ENCODE measurements around the gene RPL7L1. TPM values are rescaled to one million over a fixed set of nuclear protein-coding genes. Genes with fewer than 3 reads are reported as not detected.
"Not testable (repeated sequence)": the region's sequence is repeated elsewhere in the genome, so short reads cannot be mapped to it uniquely, and the experiment has no call there.

RPL7L1 gene
- total RNA-seq, 4 donors from 2014 or later, result 49.6 to 67.0 (median 53.2) TPM

GRCh38 chr6:42896178-42896719, 16.8 kb downstream of the RPL7L1 start:
- no peak for TF ChIP-seq POLR2A (IDR thresholded peaks at IDR 0.05)
- Histone ChIP-seq H3K4me3 (no peak overlapping the region), H3K27me3 (no peaks in the 10 kb centered on the region), H3K36me3 (no peaks in the 10 kb centered on the region), H3K9me3 (no peaks in the 10 kb centered on the region), H3K4me1 (peaks cover 0 to 6% (median 3%) of the 10 kb centered on the region in 4 donors), H3K27ac (no peak overlapping the region)
- no peak for DNase-seq

GRCh38 chr6:42898891-42899361, 19.5 kb downstream of the RPL7L1 start:
- peak in 2 of 3 donors; percentile 79 to 89 for DNase-seq
- peaks cover 0 to 7% (median 0%) of the 10 kb centered on the region in 4 donors for H3K4me1 ChIP-seq
- no peaks in the 10 kb centered on the region for H3K27me3 ChIP-seq
- no peaks in the 10 kb centered on the region for H3K9me3 ChIP-seq
- H3K27ac ChIP-seq, result no peak overlapping the region
- peak; percentile 71 to 86 (median 80) for TF ChIP-seq CTCF (IDR thresholded peaks at IDR 0.05)
- TF ChIP-seq POLR2A (IDR thresholded peaks at IDR 0.05), result no peak
- no peaks in the 10 kb centered on the region for H3K36me3 ChIP-seq
- no peak overlapping the region for H3K4me3 ChIP-seq

DNA sequence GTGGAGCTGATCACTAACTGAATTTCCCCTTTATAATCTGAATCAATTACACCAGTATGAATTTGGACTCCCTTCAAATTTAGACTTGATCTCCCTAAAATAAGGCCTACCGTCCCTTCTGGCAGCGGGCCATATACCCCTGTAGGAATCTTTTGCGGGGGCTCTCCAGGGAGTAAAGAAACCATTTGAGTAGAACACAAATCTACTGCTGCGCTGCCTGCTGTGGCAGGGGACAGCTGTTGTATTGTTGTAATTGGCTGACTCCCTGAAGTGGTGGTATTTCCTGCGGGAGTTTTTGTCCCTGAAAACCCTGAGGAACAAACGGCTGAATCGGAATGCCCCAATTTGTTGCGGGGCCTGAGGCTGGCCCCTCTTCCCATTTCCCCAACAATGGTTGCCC, 20.5 kb downstream of the RPL7L1 start:
- Histone ChIP-seq H3K4me3 (no peak overlapping the region), H3K4me1 (peaks cover 0 to 7% (median 0%) of the 10 kb centered on the region in 4 donors), H3K9me3 (no peaks in the 10 kb centered on the region), H3K27ac (no peak overlapping the region), H3K36me3 (no peaks in the 10 kb centered on the region), H3K27me3 (no peaks in the 10 kb centered on the region)
- DNase-seq, result no peak
- no peak for TF ChIP-seq CTCF (IDR thresholded peaks at IDR 0.05)
- no peak for TF ChIP-seq POLR2A (IDR thresholded peaks at IDR 0.05)

DNA sequence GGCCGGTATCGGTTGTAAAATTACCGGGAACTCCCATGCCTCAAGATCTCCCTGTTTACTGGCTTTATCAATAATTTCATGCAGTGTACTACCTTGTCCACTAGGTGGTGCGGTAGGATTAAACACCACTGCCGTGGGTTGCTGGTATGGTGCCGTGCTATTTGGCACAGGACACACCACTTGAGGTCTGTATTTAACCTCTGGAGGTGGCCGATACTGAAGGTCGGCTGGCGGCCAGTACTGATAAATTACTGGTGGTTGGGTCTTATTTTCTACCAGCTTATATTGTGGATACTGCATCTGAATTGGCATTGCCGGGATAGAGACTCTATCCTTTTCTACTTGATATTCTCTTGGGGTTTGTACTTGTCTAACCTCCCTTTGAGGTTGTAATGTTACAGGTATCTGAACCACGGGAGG, 22.1 kb downstream of the RPL7L1 start:
- Histone ChIP-seq H3K9me3 (no peaks in the 10 kb centered on the region), H3K36me3 (no peaks in the 10 kb centered on the region), H3K27me3 (no peaks in the 10 kb centered on the region), H3K4me3 (no peak overlapping the region), H3K4me1 (peaks cover 0 to 7% (median 0%) of the 10 kb centered on the region in 4 donors), H3K27ac (no peak overlapping the region)
- TF ChIP-seq POLR2A (IDR thresholded peaks at IDR 0.05) (no peak), CTCF (IDR thresholded peaks at IDR 0.05) (peak; percentile 77 to 96 (median 93))
- DNase-seq, result peak in 2 of 3 donors; percentile 71 to 86

- not testable (repeated sequence) for H3K27ac ChIP-seq, H3K27me3 ChIP-seq, H3K9me3 ChIP-seq, H3K36me3 ChIP-seq, H3K4me1 ChIP-seq, DNase-seq, H3K4me3 ChIP-seq
Measured at GRCh38 chr6:42902429-42903263, 23.2 kb downstream of the RPL7L1 start.

DNA sequence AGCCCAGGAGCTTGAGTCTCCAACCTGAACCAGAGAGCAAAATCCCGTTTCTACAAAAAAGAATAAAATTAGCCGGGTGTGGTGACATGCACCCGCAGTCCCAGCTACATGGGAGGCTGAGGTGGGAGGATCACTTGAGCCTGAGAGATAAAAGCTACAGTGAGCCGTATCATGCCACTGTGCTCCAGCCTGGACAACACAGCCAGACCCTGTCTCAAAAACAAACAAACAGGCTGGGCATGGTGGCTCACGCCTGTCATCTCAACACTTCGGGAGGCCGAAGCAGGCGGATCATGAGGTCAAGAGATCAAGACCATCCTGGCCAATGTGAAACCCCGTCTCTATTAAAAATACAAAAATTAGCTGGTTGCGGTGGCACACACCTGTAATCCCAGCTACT, 25.1 kb downstream of the RPL7L1 start:
- H3K27ac ChIP-seq, result no peak overlapping the region
- TF ChIP-seq CTCF (IDR thresholded peaks at IDR 0.05), result no peak
- no peak for TF ChIP-seq POLR2A (IDR thresholded peaks at IDR 0.05)
- no peaks in the 10 kb centered on the region for H3K27me3 ChIP-seq
- DNase-seq, result no peak
- no peaks in the 10 kb centered on the region for H3K9me3 ChIP-seq
- H3K4me3 ChIP-seq, result no peak overlapping the region
- H3K36me3 ChIP-seq, result no peaks in the 10 kb centered on the region
- peaks cover 0 to 7% (median 0%) of the 10 kb centered on the region in 4 donors for H3K4me1 ChIP-seq
